HG03159 (cell line): ENCODE results near the gene IREB2.
"Not testable (repeated sequence)": the region's sequence is repeated elsewhere in the genome, so short reads cannot be mapped to it uniquely, and the experiment has no call there.

Source experiments
- ATAC-seq: cut with Tn5 transposase; IDR thresholded peaks from one replicate; pipeline ENCODE4 v1.9.1; 2021; ENCODE audit warnings: mild to moderate bottlenecking, moderate library complexity; ENCODE audit not compliant: unreplicated experiment

Gene IREB2

GRCh38 chr15:78432664-78433063, 5.4 kb upstream of the IREB2 start:
- no peak for ATAC-seq

DNA sequence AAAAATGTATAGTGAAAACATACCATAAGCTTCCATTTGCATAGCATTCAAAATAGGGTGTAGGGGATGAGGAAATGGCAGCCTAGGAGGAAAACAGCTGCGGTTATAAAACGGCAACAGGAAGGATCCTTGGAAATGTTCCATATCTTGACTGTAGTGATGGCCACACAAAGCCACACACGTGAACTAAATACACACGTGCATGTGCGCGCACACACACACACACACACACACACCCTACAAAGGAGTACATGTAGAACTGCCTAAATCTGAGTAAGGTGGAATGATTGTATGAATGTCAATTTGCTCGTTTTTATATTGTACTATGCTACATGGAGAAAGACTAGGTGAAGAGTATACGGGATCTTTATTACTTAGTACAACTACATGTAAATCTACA, 3.9 kb upstream of the IREB2 start:
- no peak for ATAC-seq

GRCh38 chr15:78434711-78435110, 3.3 kb upstream of the IREB2 start:
- not testable (repeated sequence) for ATAC-seq

GRCh38 chr15:78437107-78437761, 782 bp upstream of the IREB2 start:
- peak; percentile 13 for ATAC-seq

- peak; percentile 19 for ATAC-seq
These were observed 736 bp downstream of the IREB2 start for GRCh38 chr15:78438619-78439285.

DNA sequence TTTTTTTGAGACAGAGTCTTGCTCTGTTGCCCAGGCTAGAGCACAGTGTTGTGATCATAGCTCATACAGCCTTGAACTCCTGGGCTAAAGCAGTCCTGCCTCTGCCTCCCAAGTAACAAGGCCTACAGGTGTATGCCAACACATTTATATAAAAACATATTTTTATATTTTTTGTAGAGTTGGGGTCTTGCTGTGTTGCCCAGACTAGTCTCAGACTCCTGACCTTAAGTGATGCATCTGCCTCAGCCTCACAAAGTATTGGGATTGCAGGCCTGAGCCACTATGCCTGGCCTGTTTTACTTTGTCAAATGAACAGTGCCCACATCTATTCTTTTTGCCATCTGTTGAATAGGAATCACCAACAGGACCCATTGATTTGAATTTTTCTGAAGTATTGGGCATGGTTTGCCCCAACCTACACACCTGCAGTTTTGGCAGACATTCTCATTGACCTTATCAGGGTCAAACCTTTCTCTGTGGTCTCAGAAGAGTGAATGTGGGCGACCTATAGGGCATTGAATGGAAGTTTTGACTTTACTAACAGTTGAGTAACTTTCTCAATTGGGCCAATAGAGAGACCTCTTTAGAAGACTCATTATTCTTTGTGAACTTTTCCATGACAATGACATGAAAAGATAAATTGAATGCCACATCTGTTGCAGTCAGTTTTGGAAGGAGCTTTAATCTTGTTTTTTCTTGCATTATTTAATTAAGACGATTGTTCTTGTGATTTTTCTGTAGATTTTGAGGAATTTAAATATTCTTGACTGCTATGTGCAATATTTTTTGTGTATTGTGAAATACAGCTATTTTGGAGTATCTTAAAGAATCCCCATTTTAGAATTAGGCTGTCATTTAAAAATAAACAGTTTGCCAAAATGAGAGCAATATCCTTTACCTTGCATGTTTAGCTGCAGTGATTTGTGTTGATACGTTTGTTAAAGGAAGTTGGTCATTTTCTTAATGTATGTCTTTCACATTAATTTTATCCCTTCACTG, 2.7 kb downstream of the IREB2 start:
- no peak for ATAC-seq

DNA sequence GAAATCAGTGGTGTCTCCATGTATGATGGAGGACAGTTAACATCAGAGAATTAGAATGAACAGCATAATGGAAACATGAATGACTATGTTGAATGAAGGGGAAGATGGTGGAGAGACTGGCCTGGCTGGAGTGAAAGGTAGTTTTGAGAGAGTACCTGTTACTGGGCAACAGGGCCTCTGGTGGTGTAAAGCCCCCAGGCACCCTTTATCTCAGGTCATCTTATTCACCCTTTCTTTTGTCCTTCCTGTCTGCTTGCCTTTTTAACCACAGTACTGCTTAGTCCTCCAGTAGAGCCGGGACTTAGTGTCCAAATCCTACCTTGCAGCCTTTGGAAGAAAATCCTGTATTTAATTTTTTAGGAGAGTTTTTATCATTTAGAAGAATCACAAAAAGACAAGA, 6.2 kb downstream of the IREB2 start:
- ATAC-seq: no peak

DNA sequence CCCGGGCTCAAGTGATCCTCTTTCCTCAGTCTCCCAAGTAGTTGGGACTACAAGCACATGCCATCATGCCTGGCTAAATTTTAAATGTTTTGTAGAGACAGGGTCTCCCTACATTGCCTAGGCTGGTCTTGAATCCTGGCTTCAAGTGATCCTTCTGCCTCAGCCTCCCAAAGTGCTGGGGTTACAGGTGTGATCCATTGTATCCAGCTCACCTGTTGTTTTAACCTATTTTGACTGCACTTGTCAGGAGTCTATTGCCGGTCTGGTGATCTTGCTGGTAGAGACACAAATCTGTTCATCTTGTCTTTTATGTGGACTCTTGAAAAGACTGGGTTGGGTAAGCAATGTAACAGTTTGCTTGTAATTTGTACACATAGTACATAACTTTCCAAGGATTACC, 7.9 kb downstream of the IREB2 start:
- no peak for ATAC-seq

DNA sequence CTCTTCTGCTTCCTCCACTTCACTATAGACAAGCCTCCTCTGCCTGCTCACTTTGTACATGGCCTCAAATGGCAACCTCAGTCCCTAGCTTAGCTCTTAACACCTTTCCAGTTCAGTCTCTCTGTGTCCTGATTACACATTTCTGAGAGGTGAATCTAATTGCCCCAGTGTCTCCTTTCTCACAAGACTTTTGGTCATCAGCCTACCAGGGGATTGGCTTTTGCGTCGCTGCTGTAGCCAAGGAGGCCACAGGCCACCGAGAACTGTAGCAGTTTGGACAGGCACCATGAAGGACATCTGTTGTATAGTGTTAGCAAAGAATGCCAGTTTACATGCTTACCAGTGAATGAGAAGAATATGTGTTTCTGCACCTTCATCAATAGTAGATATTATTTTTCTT, 8.5 kb downstream of the IREB2 start:
- ATAC-seq: no peak

DNA sequence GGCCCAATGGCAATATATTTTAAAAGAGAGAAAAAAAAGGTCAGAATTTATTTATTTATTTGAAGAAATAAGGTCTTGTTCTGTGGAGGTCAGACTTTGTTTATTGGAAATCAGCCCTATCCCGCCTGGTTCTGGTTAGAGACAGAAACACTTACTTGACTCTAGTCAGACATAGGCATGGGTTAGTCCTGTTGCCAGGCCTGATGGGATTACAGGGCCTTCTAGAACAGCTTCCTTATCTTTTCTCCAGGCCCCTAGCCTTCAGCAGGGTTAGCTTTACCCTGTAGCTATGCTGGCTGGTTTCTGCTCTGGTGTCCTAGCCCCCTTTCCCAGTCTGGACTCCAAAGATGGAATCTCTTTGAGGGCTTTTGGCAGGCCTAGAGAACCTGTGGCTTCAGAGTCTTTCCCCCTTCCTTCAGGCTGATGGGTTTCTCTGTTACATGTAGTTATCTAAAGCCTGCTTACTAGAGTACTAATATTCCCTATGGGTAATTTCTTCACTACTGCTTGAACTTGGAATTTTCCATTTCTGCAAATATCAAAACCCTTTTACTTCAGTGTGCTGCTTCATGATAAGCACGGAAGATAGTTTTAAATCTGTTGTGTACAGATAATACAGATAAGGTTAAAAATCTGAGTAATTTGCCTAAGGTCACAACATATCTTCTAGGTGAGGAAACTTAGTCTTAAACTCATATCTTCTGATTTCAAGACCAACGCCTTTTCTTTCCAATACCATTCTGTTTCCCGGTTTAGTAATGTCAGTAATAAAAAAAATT, 10.6 kb downstream of the IREB2 start:
- ATAC-seq: no peak

GRCh38 chr15:78449220-78449999, 11.4 kb downstream of the IREB2 start:
- ATAC-seq: no peak

GRCh38 chr15:78450285-78450858, 12.4 kb downstream of the IREB2 start:
- ATAC-seq: no peak

GRCh38 chr15:78452485-78452884, 14.5 kb downstream of the IREB2 start:
- ATAC-seq: no peak

GRCh38 chr15:78453447-78453846, 15.4 kb downstream of the IREB2 start:
- ATAC-seq: no peak

DNA sequence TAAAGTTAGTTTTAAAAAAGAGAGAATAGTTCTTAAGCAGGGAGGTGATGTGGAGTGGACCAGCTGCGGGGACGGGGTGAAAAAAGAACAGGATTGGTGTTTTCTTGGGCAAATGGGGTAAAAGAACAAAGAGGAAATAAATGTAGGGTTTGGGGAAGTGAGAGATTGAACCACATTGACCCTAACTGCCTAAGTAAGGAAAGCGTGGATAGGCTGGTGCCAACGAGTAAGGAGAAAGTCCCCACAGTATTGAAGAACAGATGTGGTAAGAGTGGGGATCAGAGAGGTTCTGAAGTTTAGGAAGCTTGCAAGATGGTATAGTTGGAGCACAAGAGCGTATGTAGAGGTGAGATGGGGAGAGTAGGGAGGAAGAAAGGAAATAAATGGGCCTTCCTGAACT, 17.0 kb downstream of the IREB2 start:
- no peak for ATAC-seq

DNA sequence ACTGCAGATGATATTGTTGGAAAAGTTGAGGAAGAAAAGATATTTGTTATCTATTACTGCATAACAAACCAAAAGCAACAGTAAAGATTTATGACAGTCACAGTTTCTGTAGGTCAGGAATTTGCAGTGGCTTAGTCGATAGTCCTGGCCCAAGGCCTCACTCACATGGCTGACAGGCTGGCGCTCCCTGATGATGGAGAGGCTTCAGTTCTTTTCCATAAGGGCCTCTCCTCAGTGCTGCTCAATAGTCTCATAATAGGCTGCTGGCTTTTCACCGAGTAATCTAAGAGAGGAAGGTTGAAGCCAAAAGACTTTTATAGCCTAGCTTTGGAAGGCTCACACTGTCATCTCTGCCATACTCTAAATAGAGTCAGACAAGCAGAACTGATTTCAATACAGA, 17.7 kb downstream of the IREB2 start:
- no peak for ATAC-seq

GRCh38 chr15:78456426-78456825, 18.4 kb downstream of the IREB2 start:
- ATAC-seq: no peak

DNA sequence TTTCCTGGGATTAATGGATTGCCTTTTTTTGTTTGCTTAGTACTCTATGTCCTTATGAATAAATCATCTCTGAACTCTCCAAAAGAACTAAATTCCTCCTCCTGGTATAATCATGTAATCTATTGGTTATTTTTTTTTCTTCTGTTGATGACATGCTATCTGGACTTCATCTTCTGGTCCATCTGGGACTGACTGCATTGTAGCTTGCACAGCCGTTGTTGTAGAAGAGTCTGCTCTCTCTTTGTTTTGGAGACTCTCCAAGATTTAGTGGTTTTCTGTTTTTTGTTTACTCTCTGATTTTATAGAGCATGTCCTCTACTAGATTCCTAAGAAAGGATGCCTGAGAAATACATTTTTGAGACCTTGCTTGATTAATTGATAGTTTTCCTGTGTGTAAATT, 19.1 kb downstream of the IREB2 start:
- no peak for ATAC-seq

DNA sequence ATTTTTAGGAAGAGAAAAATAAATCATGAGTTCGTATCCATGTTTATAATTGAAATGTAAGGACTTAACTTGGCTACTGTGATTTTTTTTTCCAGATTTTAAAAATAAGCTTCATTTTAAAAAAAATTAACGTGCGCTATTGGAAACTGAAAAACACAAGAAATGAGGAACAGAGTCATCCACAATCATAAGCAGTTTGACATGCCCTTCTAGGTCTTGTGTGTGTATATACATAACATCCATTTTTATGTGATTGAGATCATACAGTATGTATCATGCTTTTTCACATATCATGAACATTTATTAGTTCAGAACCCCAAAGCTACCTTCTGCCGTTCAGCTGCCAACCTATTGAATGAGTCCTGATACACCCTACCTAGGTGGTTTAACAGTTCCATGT, 22.7 kb downstream of the IREB2 start:
- ATAC-seq: no peak
